ENCODE results near the gene OR51B6. TPM values are rescaled to one million over a fixed set of nuclear protein-coding genes. Genes with fewer than 3 reads are reported as not detected.
"Not testable (repeated sequence)": the region's sequence is repeated elsewhere in the genome, so short reads cannot be mapped to it uniquely, and the experiment has no call there.

The OR51B6 gene
- total RNA-seq, 1 donor from 2014 or later: not detected

GRCh38 chr11:5310423-5310822 lies 40.9 kb upstream of the OR51B6 start:
- Mint-ChIP-seq H3K4me3 (ENCODE audit: unreplicated experiment) (no peak overlapping the region), H3K4me1 (ENCODE audit: low read depth, unreplicated experiment) (no peaks in the 10 kb centered on the region), H3K27ac (ENCODE audit: unreplicated experiment) (no peak overlapping the region), H3K27me3 (ENCODE audit: unreplicated experiment) (no peaks in the 10 kb centered on the region), H3K9me3 (ENCODE audit: unreplicated experiment) (no peaks in the 10 kb centered on the region), H3K36me3 (ENCODE audit: unreplicated experiment) (no peaks in the 10 kb centered on the region)
- TF ChIP-seq, protein P1, sequence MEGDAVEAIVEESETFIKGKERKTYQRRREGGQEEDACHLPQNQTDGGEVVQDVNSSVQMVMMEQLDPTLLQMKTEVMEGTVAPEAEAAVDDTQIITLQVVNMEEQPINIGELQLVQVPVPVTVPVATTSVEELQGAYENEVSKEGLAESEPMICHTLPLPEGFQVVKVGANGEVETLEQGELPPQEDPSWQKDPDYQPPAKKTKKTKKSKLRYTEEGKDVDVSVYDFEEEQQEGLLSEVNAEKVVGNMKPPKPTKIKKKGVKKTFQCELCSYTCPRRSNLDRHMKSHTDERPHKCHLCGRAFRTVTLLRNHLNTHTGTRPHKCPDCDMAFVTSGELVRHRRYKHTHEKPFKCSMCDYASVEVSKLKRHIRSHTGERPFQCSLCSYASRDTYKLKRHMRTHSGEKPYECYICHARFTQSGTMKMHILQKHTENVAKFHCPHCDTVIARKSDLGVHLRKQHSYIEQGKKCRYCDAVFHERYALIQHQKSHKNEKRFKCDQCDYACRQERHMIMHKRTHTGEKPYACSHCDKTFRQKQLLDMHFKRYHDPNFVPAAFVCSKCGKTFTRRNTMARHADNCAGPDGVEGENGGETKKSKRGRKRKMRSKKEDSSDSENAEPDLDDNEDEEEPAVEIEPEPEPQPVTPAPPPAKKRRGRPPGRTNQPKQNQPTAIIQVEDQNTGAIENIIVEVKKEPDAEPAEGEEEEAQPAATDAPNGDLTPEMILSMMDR (IDR thresholded peaks at IDR 0.05; ENCODE audit: partially characterized antibody, unreplicated experiment): no peak
- no peak for DNase-seq

DNA sequence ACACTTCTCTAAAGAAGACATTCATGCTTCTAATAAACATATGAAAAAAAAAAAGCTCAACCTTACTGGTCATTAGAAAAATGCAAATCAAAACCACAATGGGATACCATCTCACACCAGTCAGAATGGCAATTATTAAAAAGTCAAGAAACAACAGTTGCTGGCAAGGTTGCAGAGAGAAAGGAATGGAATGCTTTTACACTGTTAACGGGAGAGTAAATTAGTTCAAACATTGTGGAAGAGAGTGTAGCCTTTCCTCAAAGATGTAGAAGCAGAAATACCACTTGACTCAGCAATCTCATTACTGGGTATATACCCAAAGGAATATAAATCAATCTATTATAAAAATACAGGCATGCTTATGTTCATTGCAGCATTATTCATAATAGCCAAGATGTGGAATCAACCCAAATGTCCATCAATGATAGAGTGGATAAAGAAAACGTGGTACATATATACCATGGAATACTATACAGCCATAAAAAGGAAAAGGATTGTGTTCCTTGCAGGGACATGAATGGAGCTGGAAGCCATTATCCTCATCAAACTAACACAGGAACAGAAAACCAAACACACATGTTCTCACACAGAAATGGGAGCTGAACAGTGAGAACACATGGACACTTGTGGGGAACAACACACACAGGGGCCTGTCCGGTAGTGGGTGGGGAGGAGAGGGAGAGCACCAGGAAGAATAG lies 37.8 kb upstream of the OR51B6 start:
- not testable (repeated sequence) for H3K4me1 Mint-ChIP-seq (ENCODE audit: low read depth, unreplicated experiment); H3K9me3 Mint-ChIP-seq (ENCODE audit: unreplicated experiment); H3K4me3 Mint-ChIP-seq (ENCODE audit: unreplicated experiment); H3K27me3 Mint-ChIP-seq (ENCODE audit: unreplicated experiment); DNase-seq; H3K27ac Mint-ChIP-seq (ENCODE audit: unreplicated experiment); H3K36me3 Mint-ChIP-seq (ENCODE audit: unreplicated experiment)

DNA sequence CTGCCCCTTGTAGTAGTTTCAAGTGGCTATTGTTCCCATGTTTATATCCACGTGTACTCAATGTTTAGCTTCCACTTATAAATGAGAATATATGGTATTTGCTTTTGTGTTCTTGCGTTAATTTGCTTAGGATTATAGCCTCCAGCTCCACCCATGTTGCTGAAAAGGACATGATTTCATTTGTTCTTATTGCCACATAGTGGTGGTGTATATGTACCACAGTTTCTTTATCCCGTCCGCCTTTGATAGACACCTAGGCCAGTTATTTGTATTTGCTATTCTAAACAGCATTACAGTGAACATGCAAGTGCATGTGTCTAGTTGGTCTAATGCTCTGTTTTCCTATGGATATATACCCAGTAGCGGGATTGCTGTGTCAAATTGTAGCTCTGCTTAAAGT lies 34.0 kb upstream of the OR51B6 start:
- H3K4me1 Mint-ChIP-seq (ENCODE audit: low read depth, unreplicated experiment): no peaks in the 10 kb centered on the region
- H3K27me3 Mint-ChIP-seq (ENCODE audit: unreplicated experiment): no peaks in the 10 kb centered on the region
- no peaks in the 10 kb centered on the region for H3K36me3 Mint-ChIP-seq (ENCODE audit: unreplicated experiment)
- TF ChIP-seq, protein P1 (IDR thresholded peaks at IDR 0.05; ENCODE audit: partially characterized antibody, unreplicated experiment): no peak
- no peak overlapping the region for H3K27ac Mint-ChIP-seq (ENCODE audit: unreplicated experiment)
- H3K9me3 Mint-ChIP-seq (ENCODE audit: unreplicated experiment): no peaks in the 10 kb centered on the region
- DNase-seq: no peak
- no peak overlapping the region for H3K4me3 Mint-ChIP-seq (ENCODE audit: unreplicated experiment)

GRCh38 chr11:5324197-5324596 lies 27.1 kb upstream of the OR51B6 start, which contains the start of gene OR51B2:
OR51B2 (minus strand) TSS chr11:5324297; CDS start chr11:5324297, 0 bp downstream.
- TF ChIP-seq, protein P1 (IDR thresholded peaks at IDR 0.05; ENCODE audit: partially characterized antibody, unreplicated experiment): no peak
- H3K36me3 Mint-ChIP-seq (ENCODE audit: unreplicated experiment): no peaks in the 10 kb centered on the region
- no peak within 1 kb of the TSS for H3K27ac Mint-ChIP-seq (ENCODE audit: unreplicated experiment)
- no peaks in the 10 kb centered on the region for H3K4me1 Mint-ChIP-seq (ENCODE audit: low read depth, unreplicated experiment)
- DNase-seq: no peak
- peaks cover 1% of the 10 kb centered on the region for H3K27me3 Mint-ChIP-seq (ENCODE audit: unreplicated experiment)
- H3K9me3 Mint-ChIP-seq (ENCODE audit: unreplicated experiment): no peaks in the 10 kb centered on the region
- no peak within 1 kb of the TSS for H3K4me3 Mint-ChIP-seq (ENCODE audit: unreplicated experiment)

GRCh38 chr11:5335170-5335569 lies 16.1 kb upstream of the OR51B6 start:
- TF ChIP-seq, protein P1 (IDR thresholded peaks at IDR 0.05; ENCODE audit: partially characterized antibody, unreplicated experiment): no peak
- no peak for DNase-seq
- H3K9me3 Mint-ChIP-seq (ENCODE audit: unreplicated experiment): no peaks in the 10 kb centered on the region
- no peak overlapping the region for H3K4me3 Mint-ChIP-seq (ENCODE audit: unreplicated experiment)
- peaks cover 2% of the 10 kb centered on the region for H3K27me3 Mint-ChIP-seq (ENCODE audit: unreplicated experiment)
- no peak overlapping the region for H3K27ac Mint-ChIP-seq (ENCODE audit: unreplicated experiment)
- H3K36me3 Mint-ChIP-seq (ENCODE audit: unreplicated experiment): no peaks in the 10 kb centered on the region
- H3K4me1 Mint-ChIP-seq (ENCODE audit: low read depth, unreplicated experiment): no peaks in the 10 kb centered on the region
